ENCODE data around the gene ANKRD10. TPM values are rescaled to one million over a fixed set of nuclear protein-coding genes. Genes with fewer than 3 reads are reported as not detected.

ANKRD10 gene
- total RNA-seq, 1 donor, result 128 TPM

DNA sequence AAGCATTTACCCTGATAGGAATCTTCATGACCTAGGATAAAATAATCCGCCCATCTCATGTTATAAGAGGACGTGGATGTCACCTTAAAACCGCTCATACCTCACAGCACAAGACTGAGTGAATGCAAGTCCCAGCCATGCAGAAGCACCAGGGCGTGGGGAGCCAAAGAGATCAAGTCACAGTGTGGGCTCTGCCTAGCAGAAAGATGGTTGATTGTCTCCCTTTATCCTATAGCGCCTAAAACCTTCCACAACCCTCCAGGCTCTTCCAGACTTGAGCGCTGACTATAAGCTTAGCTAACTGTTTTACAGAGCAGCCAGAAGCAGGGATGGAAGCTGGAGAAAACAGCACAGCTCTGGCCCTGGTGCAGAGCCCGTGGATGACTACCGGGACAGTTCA, 6.8 kb upstream of the ANKRD10 start:
- Histone ChIP-seq H3K79me2 (ENCODE audit: insufficient read depth, low read length) (no peaks in the 10 kb centered on the region), H3K4me1 (ENCODE audit: insufficient read depth, low read length) (peaks cover 5% of the 10 kb centered on the region), H3K9me3 (ENCODE audit: low read depth, low read length) (no peaks in the 10 kb centered on the region), H2AFZ (ENCODE audit: low read length) (no peak overlapping the region), H3K4me2 (ENCODE audit: insufficient read depth, low read length) (no peak overlapping the region), H4K20me1 (ENCODE audit: insufficient read depth, low read length) (no peaks in the 10 kb centered on the region), H3K27ac (ENCODE audit: low read depth, low read length) (no peak overlapping the region), H3K4me3 (ENCODE audit: insufficient read depth, low read length) (no peak overlapping the region), H3K27me3 (ENCODE audit: insufficient read depth, low read length) (peaks cover 16% of the 10 kb centered on the region), H3K36me3 (ENCODE audit: insufficient read depth, low read length) (no peaks in the 10 kb centered on the region)
- no peak for DNase-seq (ENCODE audit: insufficient read length, low spot score, missing footprints)
- TF ChIP-seq, protein P1, sequence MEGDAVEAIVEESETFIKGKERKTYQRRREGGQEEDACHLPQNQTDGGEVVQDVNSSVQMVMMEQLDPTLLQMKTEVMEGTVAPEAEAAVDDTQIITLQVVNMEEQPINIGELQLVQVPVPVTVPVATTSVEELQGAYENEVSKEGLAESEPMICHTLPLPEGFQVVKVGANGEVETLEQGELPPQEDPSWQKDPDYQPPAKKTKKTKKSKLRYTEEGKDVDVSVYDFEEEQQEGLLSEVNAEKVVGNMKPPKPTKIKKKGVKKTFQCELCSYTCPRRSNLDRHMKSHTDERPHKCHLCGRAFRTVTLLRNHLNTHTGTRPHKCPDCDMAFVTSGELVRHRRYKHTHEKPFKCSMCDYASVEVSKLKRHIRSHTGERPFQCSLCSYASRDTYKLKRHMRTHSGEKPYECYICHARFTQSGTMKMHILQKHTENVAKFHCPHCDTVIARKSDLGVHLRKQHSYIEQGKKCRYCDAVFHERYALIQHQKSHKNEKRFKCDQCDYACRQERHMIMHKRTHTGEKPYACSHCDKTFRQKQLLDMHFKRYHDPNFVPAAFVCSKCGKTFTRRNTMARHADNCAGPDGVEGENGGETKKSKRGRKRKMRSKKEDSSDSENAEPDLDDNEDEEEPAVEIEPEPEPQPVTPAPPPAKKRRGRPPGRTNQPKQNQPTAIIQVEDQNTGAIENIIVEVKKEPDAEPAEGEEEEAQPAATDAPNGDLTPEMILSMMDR (IDR thresholded peaks at IDR 0.05; ENCODE audit: extremely low read depth, low read depth, low read length), result no peak

DNA sequence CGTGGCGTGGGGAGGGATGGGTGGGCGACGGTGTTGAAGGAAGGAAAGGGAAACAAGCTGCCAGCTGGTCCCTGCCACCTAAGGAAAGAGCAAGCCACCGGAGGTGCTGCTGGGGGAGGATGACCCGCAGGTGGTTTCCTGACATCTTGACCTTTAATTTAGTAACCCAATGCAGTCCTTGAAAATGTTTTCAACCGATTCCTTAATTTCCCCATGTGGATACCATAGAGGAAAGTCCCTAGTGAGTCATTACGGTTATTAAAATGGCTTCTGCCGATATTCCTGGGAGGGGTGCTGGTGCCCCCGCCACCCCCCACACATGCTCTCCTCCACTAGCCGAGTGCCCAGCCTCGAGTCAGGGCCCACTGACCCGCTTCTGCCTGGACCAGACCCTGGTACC, 6.3 kb upstream of the ANKRD10 start:
- H3K79me2 ChIP-seq (ENCODE audit: insufficient read depth, low read length), result no peaks in the 10 kb centered on the region
- H3K36me3 ChIP-seq (ENCODE audit: insufficient read depth, low read length), result no peaks in the 10 kb centered on the region
- H3K4me1 ChIP-seq (ENCODE audit: insufficient read depth, low read length), result peaks cover 9% of the 10 kb centered on the region
- TF ChIP-seq, protein P1 (IDR thresholded peaks at IDR 0.05; ENCODE audit: extremely low read depth, low read depth, low read length), result no peak
- no peak overlapping the region for H3K27ac ChIP-seq (ENCODE audit: low read depth, low read length)
- no peak overlapping the region for H3K4me3 ChIP-seq (ENCODE audit: insufficient read depth, low read length)
- H3K27me3 ChIP-seq (ENCODE audit: insufficient read depth, low read length), result peaks cover 13% of the 10 kb centered on the region
- H3K4me2 ChIP-seq (ENCODE audit: insufficient read depth, low read length), result no peak overlapping the region
- H4K20me1 ChIP-seq (ENCODE audit: insufficient read depth, low read length), result no peaks in the 10 kb centered on the region
- no peaks in the 10 kb centered on the region for H3K9me3 ChIP-seq (ENCODE audit: low read depth, low read length)
- H2AFZ ChIP-seq (ENCODE audit: low read length), result no peak overlapping the region
- no peak for DNase-seq (ENCODE audit: insufficient read length, low spot score, missing footprints)

DNA sequence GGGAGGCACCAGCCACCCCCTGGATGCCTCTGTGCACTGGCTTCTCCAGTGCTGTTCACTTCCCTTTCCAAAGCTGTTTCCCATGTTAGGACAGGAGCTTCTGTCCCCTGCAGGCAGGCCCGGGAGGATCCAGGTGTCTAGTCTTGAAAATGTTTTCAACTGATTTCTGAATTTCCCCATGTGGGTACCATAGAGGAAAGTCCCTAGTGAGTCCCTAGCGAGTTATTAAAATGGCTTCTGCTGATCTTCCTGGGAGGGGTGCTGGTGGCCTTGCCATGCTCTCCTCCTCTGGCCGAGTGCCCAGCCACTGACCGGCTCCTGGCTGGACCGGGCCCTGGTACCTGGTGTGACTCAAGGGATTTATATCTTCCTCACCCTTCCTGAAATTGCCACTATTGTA, 5.2 kb upstream of the ANKRD10 start:
- Histone ChIP-seq H2AFZ (ENCODE audit: low read length) (no peak overlapping the region), H3K4me3 (ENCODE audit: insufficient read depth, low read length) (no peak overlapping the region), H3K4me2 (ENCODE audit: insufficient read depth, low read length) (no peak overlapping the region), H3K27me3 (ENCODE audit: insufficient read depth, low read length) (peaks cover 13% of the 10 kb centered on the region), H3K4me1 (ENCODE audit: insufficient read depth, low read length) (peaks cover 14% of the 10 kb centered on the region), H3K27ac (ENCODE audit: low read depth, low read length) (no peak overlapping the region), H3K9me3 (ENCODE audit: low read depth, low read length) (no peaks in the 10 kb centered on the region), H3K36me3 (ENCODE audit: insufficient read depth, low read length) (no peaks in the 10 kb centered on the region), H4K20me1 (ENCODE audit: insufficient read depth, low read length) (no peaks in the 10 kb centered on the region), H3K79me2 (ENCODE audit: insufficient read depth, low read length) (no peaks in the 10 kb centered on the region)
- no peak for DNase-seq (ENCODE audit: insufficient read length, low spot score, missing footprints)
- TF ChIP-seq, protein P1 (IDR thresholded peaks at IDR 0.05; ENCODE audit: extremely low read depth, low read depth, low read length), result no peak

DNA sequence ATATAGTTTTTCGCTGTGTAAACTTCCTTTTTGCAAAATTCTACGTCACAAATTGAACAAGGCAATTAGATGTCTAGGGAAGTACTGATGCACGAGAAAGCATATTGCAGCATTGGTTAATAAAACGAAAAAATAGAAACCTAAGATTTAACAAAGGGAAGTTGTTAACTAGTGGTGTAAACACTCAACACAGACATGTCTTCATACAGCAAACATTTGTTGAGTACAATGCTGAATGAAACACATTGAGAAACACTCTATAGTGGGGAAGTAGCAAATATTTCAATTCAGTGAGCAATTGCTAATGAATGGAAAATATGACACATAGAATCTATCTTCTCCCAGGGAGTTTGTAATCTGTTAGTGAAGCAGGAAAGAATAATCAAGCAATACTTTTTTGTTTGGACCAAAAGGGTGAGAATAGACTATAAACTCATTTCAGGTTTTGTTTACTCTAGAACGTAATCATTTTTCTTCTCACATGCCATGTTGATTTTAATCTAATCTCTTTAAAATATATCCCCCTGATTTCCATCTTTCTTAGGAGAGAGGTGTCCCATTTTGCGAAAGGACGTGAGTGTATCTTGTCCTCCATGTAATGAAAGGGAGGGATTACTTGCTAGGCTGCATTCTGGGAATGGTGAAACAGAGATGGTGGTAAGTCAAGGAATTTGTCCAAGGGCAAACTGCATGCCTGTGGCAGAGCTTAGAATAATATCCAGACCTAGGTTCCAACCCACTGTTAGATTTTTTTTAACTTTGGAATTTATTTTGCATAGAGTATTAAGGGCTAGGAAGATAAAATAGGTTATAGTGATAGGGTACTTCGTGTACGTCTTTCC, 1.7 kb upstream of the ANKRD10 start:
- Histone ChIP-seq H3K27ac (ENCODE audit: low read depth, low read length) (peak overlapping the region; percentile 99), H3K79me2 (ENCODE audit: insufficient read depth, low read length) (peaks cover 26% of the 10 kb centered on the region), H3K9me3 (ENCODE audit: low read depth, low read length) (no peaks in the 10 kb centered on the region), H3K27me3 (ENCODE audit: insufficient read depth, low read length) (peaks cover 5% of the 10 kb centered on the region), H3K4me1 (ENCODE audit: insufficient read depth, low read length) (peaks cover 35% of the 10 kb centered on the region), H3K4me3 (ENCODE audit: insufficient read depth, low read length) (peak overlapping the region; percentile 95), H4K20me1 (ENCODE audit: insufficient read depth, low read length) (peaks cover 24% of the 10 kb centered on the region), H3K4me2 (ENCODE audit: insufficient read depth, low read length) (peak overlapping the region; percentile 89), H3K36me3 (ENCODE audit: insufficient read depth, low read length) (no peaks in the 10 kb centered on the region), H2AFZ (ENCODE audit: low read length) (no peak overlapping the region)
- TF ChIP-seq, protein P1 (IDR thresholded peaks at IDR 0.05; ENCODE audit: extremely low read depth, low read depth, low read length), result no peak
- DNase-seq (ENCODE audit: insufficient read length, low spot score, missing footprints), result peak; percentile 87
